IgD-negative memory B cell (primary cell): ENCODE measurements around the gene CFAP299. TPM values are rescaled to one million over a fixed set of nuclear protein-coding genes. Genes with fewer than 3 reads are reported as not detected.
"Not testable (repeated sequence)": the region's sequence is repeated elsewhere in the genome, so short reads cannot be mapped to it uniquely, and the experiment has no call there.

Experiments used
- H3K27ac Mint-ChIP-seq, 3 donors: one replicate each; pipeline ENCODE4 v1.8.0; 2020 to 2022; ENCODE audit warnings: mild to moderate bottlenecking in 3 of 3, mixed read lengths in 3 of 3, moderate library complexity in 1 of 3
- H3K27me3 Mint-ChIP-seq: one replicate; pipeline ENCODE4 v1.8.0; 2021; ENCODE audit warnings: mixed read lengths
- H3K36me3 Mint-ChIP-seq: one replicate; pipeline ENCODE4 v1.8.0; 2020; ENCODE audit warnings: mild to moderate bottlenecking, mixed read lengths
- H3K4me1 Mint-ChIP-seq, 3 donors: one replicate each; pipeline ENCODE4 v1.8.0; 2020 to 2022; ENCODE audit warnings: mixed read lengths in 3 of 3, mild to moderate bottlenecking in 1 of 3
- H3K4me3 Mint-ChIP-seq, 4 donors: one replicate each; pipeline ENCODE4 v1.8.0; 2020 to 2022; ENCODE audit warnings: mild to moderate bottlenecking in 4 of 4, mixed read lengths in 4 of 4, moderate library complexity in 3 of 4
- H3K9me3 Mint-ChIP-seq, 3 donors: one replicate each; pipeline ENCODE4 v1.8.0; 2020 to 2021; ENCODE audit warnings: mixed read lengths in 3 of 3, mild to moderate bottlenecking in 1 of 3
- polyA plus RNA-seq: library from polyadenylated mRNA; unstranded; fragments of 300-500 nt; fragmentation: Illumina TruSeq; gene quantifications from one replicate; pipeline ENCODE4 v1.2.3, GENCODE V29; 2021

Gene CFAP299
- polyA plus RNA-seq, 1 donor from 2014 or later, result not detected

- H3K36me3 Mint-ChIP-seq, result peaks cover 2% of the 10 kb centered on the region
- peaks cover 2% of the 10 kb centered on the region for H3K27me3 Mint-ChIP-seq
- no peak overlapping the region for H3K4me3 Mint-ChIP-seq
- H3K4me1 Mint-ChIP-seq, result no peaks in the 10 kb centered on the region
- H3K27ac Mint-ChIP-seq, result no peak overlapping the region
- peaks cover 0 to 3% (median 2%) of the 10 kb centered on the region in 3 donors for H3K9me3 Mint-ChIP-seq
These were observed 395.9 kb downstream of the CFAP299 start for GRCh38 chr4:80731436-80731835.

- Mint-ChIP-seq H3K36me3 (peaks cover 3% of the 10 kb centered on the region), H3K27me3 (peaks cover 2% of the 10 kb centered on the region), H3K9me3 (peaks cover 0 to 3% (median 2%) of the 10 kb centered on the region in 3 donors), H3K4me1 (no peaks in the 10 kb centered on the region), H3K27ac (no peak overlapping the region), H3K4me3 (no peak overlapping the region)
These were observed 396.5 kb downstream of the CFAP299 start for GRCh38 chr4:80732010-80732409.

- Mint-ChIP-seq H3K9me3 (peaks cover 6 to 14% (median 10%) of the 10 kb centered on the region in 3 donors), H3K27ac (no peak overlapping the region), H3K36me3 (peaks cover 3% of the 10 kb centered on the region), H3K27me3 (no peaks in the 10 kb centered on the region), H3K4me3 (no peak overlapping the region), H3K4me1 (no peaks in the 10 kb centered on the region)
These were observed 404.8 kb downstream of the CFAP299 start for GRCh38 chr4:80740375-80740774.

- H3K36me3 Mint-ChIP-seq, H3K4me3 Mint-ChIP-seq, H3K4me1 Mint-ChIP-seq, H3K9me3 Mint-ChIP-seq, H3K27ac Mint-ChIP-seq, H3K27me3 Mint-ChIP-seq: not testable (repeated sequence)
These were observed 414.0 kb downstream of the CFAP299 start for GRCh38 chr4:80749558-80749957.

GRCh38 chr4:80751200-80751599, 415.7 kb downstream of the CFAP299 start:
- Mint-ChIP-seq H3K27me3 (no peaks in the 10 kb centered on the region), H3K4me1 (no peaks in the 10 kb centered on the region), H3K36me3 (peaks cover 1% of the 10 kb centered on the region), H3K9me3 (no peaks in the 10 kb centered on the region), H3K27ac (no peak overlapping the region), H3K4me3 (no peak overlapping the region)

GRCh38 chr4:80767944-80768343, 432.4 kb downstream of the CFAP299 start:
- Mint-ChIP-seq H3K4me1 (no peaks in the 10 kb centered on the region), H3K4me3 (no peak overlapping the region), H3K27me3 (no peaks in the 10 kb centered on the region), H3K27ac (no peak overlapping the region), H3K36me3 (no peaks in the 10 kb centered on the region), H3K9me3 (peaks cover 0 to 6% (median 0%) of the 10 kb centered on the region in 3 donors)

GRCh38 chr4:80776168-80776567, 440.6 kb downstream of the CFAP299 start:
- Mint-ChIP-seq H3K27me3 (peaks cover under 1% of the 10 kb centered on the region), H3K4me3 (no peak overlapping the region), H3K4me1 (no peaks in the 10 kb centered on the region), H3K36me3 (no peaks in the 10 kb centered on the region), H3K27ac (no peak overlapping the region), H3K9me3 (no peaks in the 10 kb centered on the region)

- no peaks in the 10 kb centered on the region for H3K4me1 Mint-ChIP-seq
- no peak overlapping the region for H3K27ac Mint-ChIP-seq
- peaks cover 1% of the 10 kb centered on the region for H3K27me3 Mint-ChIP-seq
- H3K4me3 Mint-ChIP-seq, result no peak overlapping the region
- no peaks in the 10 kb centered on the region for H3K9me3 Mint-ChIP-seq
- H3K36me3 Mint-ChIP-seq, result no peaks in the 10 kb centered on the region
These were observed 445.9 kb downstream of the CFAP299 start for GRCh38 chr4:80781431-80781830.

GRCh38 chr4:80787306-80787705, 451.8 kb downstream of the CFAP299 start:
- no peak overlapping the region for H3K4me3 Mint-ChIP-seq
- H3K4me1 Mint-ChIP-seq, result peaks cover 2 to 8% (median 5%) of the 10 kb centered on the region in 3 donors
- H3K27ac Mint-ChIP-seq, result no peak overlapping the region
- no peaks in the 10 kb centered on the region for H3K36me3 Mint-ChIP-seq
- H3K27me3 Mint-ChIP-seq, result peaks cover 2% of the 10 kb centered on the region
- peaks cover 0 to 1% (median 0%) of the 10 kb centered on the region in 3 donors for H3K9me3 Mint-ChIP-seq

- Mint-ChIP-seq H3K27ac (no peak overlapping the region), H3K4me3 (no peak overlapping the region), H3K27me3 (peaks cover 2% of the 10 kb centered on the region), H3K9me3 (peaks cover 0 to 1% (median 0%) of the 10 kb centered on the region in 3 donors), H3K4me1 (peaks cover 2 to 8% (median 5%) of the 10 kb centered on the region in 3 donors), H3K36me3 (no peaks in the 10 kb centered on the region)
These were observed 453.3 kb downstream of the CFAP299 start for GRCh38 chr4:80788798-80789197.

- peaks cover 2 to 8% (median 5%) of the 10 kb centered on the region in 3 donors for H3K4me1 Mint-ChIP-seq
- H3K27ac Mint-ChIP-seq, result no peak overlapping the region
- no peak overlapping the region for H3K4me3 Mint-ChIP-seq
- peaks cover 2% of the 10 kb centered on the region for H3K27me3 Mint-ChIP-seq
- H3K9me3 Mint-ChIP-seq, result peaks cover 0 to 6% (median 0%) of the 10 kb centered on the region in 3 donors
- H3K36me3 Mint-ChIP-seq, result no peaks in the 10 kb centered on the region
These were observed 454.6 kb downstream of the CFAP299 start for GRCh38 chr4:80790152-80790551.

- H3K9me3 Mint-ChIP-seq, result peaks cover 3 to 18% (median 5%) of the 10 kb centered on the region in 3 donors
- H3K36me3 Mint-ChIP-seq, H3K4me1 Mint-ChIP-seq, H3K4me3 Mint-ChIP-seq, H3K27ac Mint-ChIP-seq, H3K27me3 Mint-ChIP-seq: not testable (repeated sequence)
These were observed 458.1 kb downstream of the CFAP299 start for GRCh38 chr4:80793660-80794059.

GRCh38 chr4:80798082-80798481, 462.6 kb downstream of the CFAP299 start:
- H3K4me1 Mint-ChIP-seq, result no peaks in the 10 kb centered on the region
- H3K27ac Mint-ChIP-seq, result no peak overlapping the region
- H3K9me3 Mint-ChIP-seq, result peaks cover 3 to 18% (median 5%) of the 10 kb centered on the region in 3 donors

GRCh38 chr4:80800719-80801118, 465.2 kb downstream of the CFAP299 start:
- not testable (repeated sequence) for H3K27ac Mint-ChIP-seq, H3K36me3 Mint-ChIP-seq, H3K4me3 Mint-ChIP-seq, H3K4me1 Mint-ChIP-seq, H3K27me3 Mint-ChIP-seq
- peaks cover 0 to 18% (median 3%) of the 10 kb centered on the region in 3 donors for H3K9me3 Mint-ChIP-seq

More at GRCh38 chr4:80798082-80798481, 462.6 kb downstream of the CFAP299 start:
- H3K4me3 Mint-ChIP-seq, result no peak overlapping the region
- H3K36me3 Mint-ChIP-seq, result peaks cover 2% of the 10 kb centered on the region
- H3K27me3 Mint-ChIP-seq, result no peaks in the 10 kb centered on the region

GRCh38 chr4:80803337-80803736, 467.8 kb downstream of the CFAP299 start:
- Mint-ChIP-seq H3K36me3 (no peaks in the 10 kb centered on the region), H3K4me1 (no peaks in the 10 kb centered on the region), H3K27me3 (no peaks in the 10 kb centered on the region), H3K27ac (no peak overlapping the region), H3K4me3 (no peak overlapping the region), H3K9me3 (peaks cover 0 to 1% (median under 1%) of the 10 kb centered on the region in 3 donors)

- Mint-ChIP-seq H3K27ac (no peak overlapping the region), H3K4me3 (no peak overlapping the region), H3K9me3 (no peaks in the 10 kb centered on the region), H3K36me3 (no peaks in the 10 kb centered on the region), H3K27me3 (no peaks in the 10 kb centered on the region), H3K4me1 (no peaks in the 10 kb centered on the region)
These were observed 470.9 kb downstream of the CFAP299 start for GRCh38 chr4:80806472-80806871.
